ENCODE data around the gene HSDL1.

HSDL1 gene

GRCh38 chr16:84176192-84177053, 31.4 kb upstream of the HSDL1 start:
- no peak for DNase-seq
- no peak for ATAC-seq

- DNase-seq (peak; percentile 63), ATAC-seq (peak; percentile 82)
Measured at GRCh38 chr16:84175350-84176081, 30.5 kb upstream of the HSDL1 start.

- no peak for ATAC-seq
- no peak for DNase-seq
Measured at GRCh38 chr16:84174396-84174795, 29.4 kb upstream of the HSDL1 start.

- ATAC-seq = no peak
- DNase-seq = no peak
Measured at GRCh38 chr16:84169765-84170310, 24.9 kb upstream of the HSDL1 start.

- ATAC-seq (peak; percentile 61), DNase-seq (peak; percentile 22)
Measured at GRCh38 chr16:84166796-84167695, 22.1 kb upstream of the HSDL1 start.

- DNase-seq (no peak), ATAC-seq (no peak)
Measured at GRCh38 chr16:84165746-84166145, 20.8 kb upstream of the HSDL1 start.

- no peak for ATAC-seq
- no peak for DNase-seq
Measured at GRCh38 chr16:84161801-84162200, 16.8 kb upstream of the HSDL1 start.

GRCh38 chr16:84161037-84161436, 16.1 kb upstream of the HSDL1 start:
- no peak for ATAC-seq
- no peak for DNase-seq

GRCh38 chr16:84159800-84160199, 14.8 kb upstream of the HSDL1 start:
- no peak for ATAC-seq
- no peak for DNase-seq

- DNase-seq (no peak), ATAC-seq (no peak)
Measured at GRCh38 chr16:84159007-84159406, 14.0 kb upstream of the HSDL1 start.

- ATAC-seq = no peak
- no peak for DNase-seq
Measured at GRCh38 chr16:84156342-84156784, 11.4 kb upstream of the HSDL1 start.

GRCh38 chr16:84155771-84156170, 10.8 kb upstream of the HSDL1 start:
- ATAC-seq = no peak
- DNase-seq = no peak

- DNase-seq (no peak), ATAC-seq (no peak)
Measured at GRCh38 chr16:84155226-84155625, 10.2 kb upstream of the HSDL1 start.

GRCh38 chr16:84153660-84154214, 8.8 kb upstream of the HSDL1 start:
- DNase-seq (no peak), ATAC-seq (no peak)

GRCh38 chr16:84150926-84151325, 5.9 kb upstream of the HSDL1 start:
- ATAC-seq (no peak), DNase-seq (no peak)

GRCh38 chr16:84144209-84144858, 643 bp downstream of the HSDL1 start:
- DNase-seq (peak; percentile 60), ATAC-seq (no peak)

- DNase-seq = no peak
- no peak for ATAC-seq
Measured at GRCh38 chr16:84143784-84144199, 1.2 kb downstream of the HSDL1 start.

- DNase-seq = no peak
- ATAC-seq = no peak
Measured at GRCh38 chr16:84143081-84143480, 1.9 kb downstream of the HSDL1 start.

- no peak for ATAC-seq
- no peak for DNase-seq
Measured at GRCh38 chr16:84141143-84141670, 3.8 kb downstream of the HSDL1 start.

- ATAC-seq = no peak
- no peak for DNase-seq
Measured at GRCh38 chr16:84139628-84140258, 5.2 kb downstream of the HSDL1 start.

All from stimulated activated naive CD8-positive, alpha-beta T cell treated with anti-CD3 and anti-CD28 coated beads, Interleukin-15, Interleukin-2, amounts not matched to agents 100 U/mL and 50 U/mL, for 24 hours (primary cell).